ENCODE data around the gene NAA38. TPM values are rescaled to one million over a fixed set of nuclear protein-coding genes. Genes with fewer than 3 reads are reported as not detected.

Gene NAA38
- total RNA-seq, 4 donors from 2014 or later = 61.2 to 209 (median 68.2) TPM

DNA sequence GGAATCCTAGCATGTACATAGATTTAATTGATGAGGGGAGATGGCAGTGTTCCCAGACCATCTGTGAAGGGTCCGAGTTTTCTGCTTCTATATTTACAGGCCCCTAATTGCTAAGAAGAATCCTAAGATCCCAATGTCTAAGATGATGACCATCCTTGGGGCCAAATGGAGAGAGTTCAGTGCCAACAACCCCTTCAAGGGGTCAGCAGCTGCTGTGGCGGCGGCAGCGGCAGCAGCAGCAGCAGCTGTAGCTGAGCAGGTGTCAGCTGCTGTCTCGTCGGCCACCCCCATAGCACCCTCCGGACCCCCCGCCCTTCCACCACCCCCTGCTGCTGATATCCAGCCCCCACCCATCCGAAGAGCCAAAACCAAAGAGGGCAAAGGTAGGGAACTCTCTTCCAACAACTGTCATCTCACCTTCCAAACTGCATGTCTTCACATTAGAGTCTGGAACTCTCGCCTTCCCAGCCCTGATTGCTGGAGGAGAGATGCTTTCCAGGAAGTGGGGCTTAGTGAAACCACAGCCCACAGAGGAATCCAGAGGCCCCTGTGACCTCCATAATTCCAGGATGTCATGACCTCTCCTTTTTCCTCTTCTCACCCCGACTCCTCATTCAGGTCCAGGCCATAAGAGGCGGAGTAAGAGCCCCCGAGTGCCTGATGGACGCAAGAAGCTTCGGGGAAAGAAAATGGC is 36.0 kb upstream of the NAA38 start:
- TF ChIP-seq CTCF (IDR thresholded peaks at IDR 0.05) = no peak
- DNase-seq (ENCODE audit: low spot score) (no peak), ATAC-seq (ENCODE audit: low FRiP score) (no peak)

GRCh38 chr17:7889166-7889955 is 32.0 kb upstream of the NAA38 start:
- no peak for TF ChIP-seq CTCF (IDR thresholded peaks at IDR 0.05)
- peak; percentile 90 for DNase-seq (ENCODE audit: low spot score)
- peak; percentile 62 for ATAC-seq (ENCODE audit: low FRiP score)

DNA sequence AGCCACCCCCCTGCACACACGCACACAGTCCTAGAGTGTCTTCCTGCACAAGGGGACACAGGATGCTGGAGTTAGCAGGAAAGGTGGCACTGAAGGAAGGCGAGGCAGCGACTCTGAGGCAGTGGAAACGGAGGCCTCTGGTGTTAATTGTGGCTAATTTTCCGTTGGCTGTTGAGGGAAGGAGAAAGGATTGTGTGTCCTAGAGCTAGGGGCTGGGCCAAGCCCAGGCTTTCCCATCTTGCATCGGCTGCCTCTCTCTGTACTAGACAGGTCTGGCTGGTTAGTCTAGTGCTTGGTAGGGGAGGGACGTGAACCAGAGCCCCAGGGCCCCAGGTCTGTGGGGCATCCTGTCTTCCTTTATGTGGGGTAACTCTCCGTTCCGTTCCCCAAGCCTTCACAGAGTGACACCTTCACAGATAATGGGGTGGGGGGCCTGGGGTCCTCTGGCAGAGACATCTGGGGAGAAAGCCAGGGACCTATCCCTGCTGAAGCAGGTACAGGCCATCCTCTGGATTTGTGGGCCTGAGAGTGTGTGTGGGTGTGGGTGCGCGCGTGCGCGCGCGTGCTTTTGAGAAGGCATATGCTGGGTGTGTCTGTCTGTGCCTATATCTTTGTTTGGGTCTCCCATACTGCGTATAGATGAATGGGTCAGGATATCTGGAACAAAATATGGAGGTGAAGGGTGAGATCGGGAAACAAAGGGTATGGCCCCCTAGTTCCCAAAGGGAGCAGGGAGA is 31.0 kb upstream of the NAA38 start, which contains the start of gene CHD3:
TSS of gene CHD3 (plus strand) at position 606 of the 737 bp plus-strand sequence. CDS start 212 bp downstream, outside the sequence.
- DNase-seq (ENCODE audit: low spot score) (no peak), ATAC-seq (ENCODE audit: low FRiP score) (peak; percentile 6)
- no peak for TF ChIP-seq CTCF (IDR thresholded peaks at IDR 0.05)

DNA sequence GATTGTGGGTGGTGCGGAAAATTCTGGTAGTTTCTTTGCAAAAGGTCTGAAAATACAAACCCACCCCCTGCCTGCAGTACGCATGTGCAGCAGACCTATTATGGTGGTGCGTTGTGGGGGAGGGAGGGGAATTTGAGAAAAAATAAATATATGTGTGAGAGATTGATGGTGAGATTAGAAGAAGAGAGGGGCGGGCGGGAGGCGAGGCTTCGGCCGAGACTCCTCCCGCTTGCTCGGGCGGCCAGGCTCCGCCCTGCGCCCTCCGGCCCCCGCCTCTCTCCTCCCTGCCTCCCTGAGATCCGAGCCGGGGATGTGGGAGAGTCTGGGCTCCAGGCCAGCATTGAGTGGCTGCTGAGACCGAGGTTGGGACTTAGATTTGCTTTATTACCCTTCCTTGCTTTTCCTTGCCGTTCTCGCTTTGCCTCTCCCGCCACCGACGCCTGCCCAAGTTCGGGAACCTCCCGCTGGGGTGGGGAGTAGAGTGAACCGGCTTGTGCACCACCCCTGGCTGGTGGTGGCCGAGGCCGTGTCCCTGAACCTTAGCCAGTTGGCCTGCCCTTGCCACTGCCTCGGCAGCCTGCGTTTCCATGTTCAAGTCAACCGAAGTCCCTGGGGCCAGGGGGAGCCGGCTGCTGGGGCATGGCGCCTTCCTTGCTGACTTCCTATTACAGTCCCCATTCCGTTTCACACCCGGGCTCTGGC is 30.3 kb upstream of the NAA38 start:
- TF ChIP-seq CTCF (IDR thresholded peaks at IDR 0.05) = no peak
- peak; percentile 75 for ATAC-seq (ENCODE audit: low FRiP score)

DNA sequence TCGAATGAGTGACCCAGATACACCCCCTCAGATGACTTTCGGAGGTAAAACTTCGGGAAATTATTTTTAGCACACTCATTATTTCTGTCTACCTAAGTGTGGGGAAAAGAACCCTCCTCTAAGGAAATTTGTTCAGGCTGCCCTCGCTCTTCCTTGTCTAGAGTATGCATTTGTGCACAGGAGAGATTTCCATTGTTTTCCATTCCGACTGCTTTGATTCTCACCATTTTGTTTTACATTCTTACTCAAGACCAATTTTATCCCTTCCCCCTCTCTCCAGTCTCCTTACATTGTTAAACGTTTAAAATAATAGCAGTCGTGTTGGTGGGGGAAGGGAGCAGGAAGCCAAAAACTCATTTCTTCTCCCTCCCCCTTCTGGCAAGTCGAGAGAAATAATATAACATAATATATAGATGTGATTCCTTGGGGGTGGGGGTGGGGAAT is 29.7 kb upstream of the NAA38 start:
- no peak for TF ChIP-seq CTCF (IDR thresholded peaks at IDR 0.05)
- no peak for ATAC-seq (ENCODE audit: low FRiP score)

More for the DNA sequence above, 30.3 kb upstream of the NAA38 start:
- peak; percentile 71 for DNase-seq (ENCODE audit: low spot score)

DNA sequence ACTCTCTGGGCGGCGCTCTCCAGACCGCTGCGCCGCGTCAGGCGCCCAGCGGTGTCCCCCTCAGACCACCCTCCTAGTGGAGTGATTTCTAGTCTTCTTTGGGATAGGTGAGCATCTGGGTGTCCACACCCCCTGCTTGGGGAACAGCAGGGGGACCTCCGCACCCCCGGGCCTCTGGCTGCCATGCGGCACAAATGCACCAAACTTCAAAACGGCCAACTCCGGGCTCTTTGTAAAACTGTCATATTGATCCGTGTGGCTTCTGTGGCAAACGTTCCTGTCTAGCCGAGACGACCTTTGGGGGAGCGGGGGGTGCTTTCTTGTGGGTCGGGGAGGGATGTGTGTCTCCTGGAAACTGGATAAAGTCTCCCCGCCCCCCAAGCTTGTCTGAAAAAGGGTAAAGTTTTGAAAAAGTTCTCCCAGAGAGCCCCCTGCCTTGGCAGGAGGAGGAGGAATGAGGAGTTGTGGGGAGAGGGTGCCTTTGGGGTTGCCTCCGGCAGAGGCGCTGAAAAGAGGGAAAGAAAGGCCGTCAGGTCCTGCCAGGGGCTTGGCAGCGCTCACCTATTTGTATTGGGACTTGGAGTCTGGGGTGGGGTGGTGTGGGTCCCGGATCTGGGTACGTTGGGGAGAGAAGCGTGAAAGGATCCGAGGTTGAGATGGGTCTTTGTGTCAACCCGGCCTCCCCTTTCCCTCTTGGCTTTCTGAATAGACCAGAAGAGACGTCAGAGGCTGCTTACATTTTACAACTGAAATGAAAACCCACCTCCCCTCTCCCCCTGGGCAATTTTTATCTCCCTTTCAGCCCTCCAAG is 29.1 kb upstream of the NAA38 start:
- DNase-seq (ENCODE audit: low spot score) (no peak), ATAC-seq (ENCODE audit: low FRiP score) (no peak)
- TF ChIP-seq CTCF (IDR thresholded peaks at IDR 0.05) = no peak

More for the DNA sequence above, 29.7 kb upstream of the NAA38 start:
- DNase-seq (ENCODE audit: low spot score) = no peak
